ENCODE results near the gene MARK2.

Gene MARK2

GRCh38 chr11:63929616-63930015 is 90.7 kb downstream of the MARK2 start:
- DNase-seq (ENCODE audit: low spot score) = no peak

GRCh38 chr11:63931045-63931444 is 92.1 kb downstream of the MARK2 start:
- no peak for DNase-seq (ENCODE audit: low spot score)

DNA sequence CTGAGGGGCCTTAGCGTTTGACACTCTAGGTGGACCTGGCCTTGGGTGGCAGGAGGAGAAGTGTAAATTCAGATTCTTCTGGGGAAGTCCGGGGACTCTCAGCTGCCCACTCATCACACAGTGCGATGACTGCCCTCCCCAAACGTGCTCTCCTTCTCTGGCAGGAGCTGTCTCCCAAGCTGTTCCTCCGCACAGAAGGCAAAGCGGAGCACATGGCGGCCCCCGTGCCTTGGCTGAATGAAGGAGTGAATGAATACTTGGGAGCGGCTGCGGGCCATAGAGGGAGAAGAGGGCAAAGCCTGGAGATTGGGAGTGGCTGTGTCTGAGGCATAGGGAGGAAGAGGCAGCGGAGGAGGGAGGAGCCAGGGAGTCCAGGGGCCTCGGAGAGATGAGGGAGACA is 93.0 kb downstream of the MARK2 start:
- no peak for DNase-seq (ENCODE audit: low spot score)

GRCh38 chr11:63933459-63933858 is 94.5 kb downstream of the MARK2 start:
- DNase-seq (ENCODE audit: low spot score) = peak; percentile 52

DNA sequence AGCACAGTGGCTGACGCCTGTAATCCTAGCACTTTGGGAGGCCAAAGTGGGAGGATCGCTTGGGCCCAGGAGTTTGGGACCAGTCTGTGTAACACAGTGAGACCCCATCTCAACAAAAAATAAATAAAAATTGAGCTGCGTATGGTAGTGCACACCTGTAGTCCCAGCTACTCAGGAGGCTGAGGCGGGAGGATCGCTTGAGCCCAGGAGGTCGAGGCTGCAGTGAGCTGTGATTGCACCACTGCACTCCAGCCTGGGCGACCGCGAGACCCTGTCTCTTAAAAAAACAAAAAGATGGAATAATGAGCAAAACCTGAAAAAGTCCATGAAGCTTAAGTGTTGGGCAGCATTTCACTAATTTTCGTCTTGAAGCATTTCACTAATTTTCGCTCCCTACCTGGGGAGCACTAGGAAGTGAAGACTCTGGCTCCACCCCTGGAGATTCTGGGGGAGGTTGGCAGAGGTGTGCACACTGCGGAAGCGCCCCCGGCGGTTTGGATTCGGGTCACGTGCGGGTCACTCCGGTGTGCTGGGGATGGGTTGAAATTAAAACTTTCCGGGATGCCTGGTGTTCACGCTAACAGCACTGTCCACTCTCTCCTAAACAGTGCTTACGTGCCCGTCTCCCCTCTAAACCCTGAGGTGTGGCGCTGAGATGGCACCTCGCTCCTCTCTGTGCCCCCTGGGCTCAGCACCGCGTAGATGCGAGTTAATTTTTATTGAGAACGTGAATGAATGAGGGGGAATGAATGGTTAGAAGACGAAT is 99.0 kb downstream of the MARK2 start:
- DNase-seq (ENCODE audit: low spot score) = no peak

DNA sequence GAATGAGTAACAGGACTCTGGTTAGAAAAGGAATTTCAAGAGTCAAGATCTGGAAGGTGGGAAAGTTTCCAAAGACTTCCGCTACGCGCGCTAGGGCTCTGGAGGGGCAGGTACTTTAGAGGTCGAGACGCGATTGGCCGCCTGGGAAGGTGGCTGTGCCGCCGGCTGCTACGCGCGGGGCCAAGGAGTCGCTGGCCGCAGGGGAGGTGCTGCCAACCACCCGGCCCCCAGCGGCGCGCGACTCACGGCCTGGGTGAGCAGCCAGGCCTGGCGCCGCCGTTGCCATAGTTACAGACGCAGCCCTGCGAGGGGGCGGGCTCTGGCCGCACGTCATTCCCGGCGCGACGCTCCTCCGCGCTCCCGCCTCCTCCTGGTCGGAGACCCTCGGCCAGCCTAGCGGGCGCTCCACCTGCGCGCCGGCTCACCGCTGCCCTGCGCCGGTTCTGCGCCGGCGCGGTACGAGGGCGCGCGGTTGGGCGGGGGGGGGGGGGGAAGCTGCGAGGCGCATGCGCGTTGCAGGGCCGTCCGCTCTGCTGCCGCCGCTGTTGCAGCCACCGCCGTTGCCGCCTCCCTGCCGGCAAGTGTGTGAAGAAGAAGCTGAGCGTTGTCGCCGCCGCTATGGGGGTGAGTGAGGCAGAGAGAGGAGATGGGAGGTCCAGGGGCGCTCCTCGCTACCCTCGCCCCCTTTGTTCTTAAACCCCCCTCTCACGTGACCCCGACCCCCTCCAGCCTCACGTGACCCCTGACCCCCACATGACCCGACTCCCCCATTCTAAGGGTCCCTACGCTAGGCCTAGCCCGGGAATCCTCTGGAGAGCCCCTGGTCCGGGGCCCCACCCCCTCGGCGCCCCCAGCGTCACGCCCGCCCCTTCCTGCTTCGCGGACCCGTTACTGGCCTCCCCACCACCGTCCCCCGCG is 99.8 kb downstream of the MARK2 start, which contains the start of gene NAA40:
NAA40 (plus strand) TSS at position 524 of the 918 bp plus-strand sequence; CDS start at position 619, 95 bp downstream.
- DNase-seq (ENCODE audit: low spot score) = peak; percentile 99

DNA sequence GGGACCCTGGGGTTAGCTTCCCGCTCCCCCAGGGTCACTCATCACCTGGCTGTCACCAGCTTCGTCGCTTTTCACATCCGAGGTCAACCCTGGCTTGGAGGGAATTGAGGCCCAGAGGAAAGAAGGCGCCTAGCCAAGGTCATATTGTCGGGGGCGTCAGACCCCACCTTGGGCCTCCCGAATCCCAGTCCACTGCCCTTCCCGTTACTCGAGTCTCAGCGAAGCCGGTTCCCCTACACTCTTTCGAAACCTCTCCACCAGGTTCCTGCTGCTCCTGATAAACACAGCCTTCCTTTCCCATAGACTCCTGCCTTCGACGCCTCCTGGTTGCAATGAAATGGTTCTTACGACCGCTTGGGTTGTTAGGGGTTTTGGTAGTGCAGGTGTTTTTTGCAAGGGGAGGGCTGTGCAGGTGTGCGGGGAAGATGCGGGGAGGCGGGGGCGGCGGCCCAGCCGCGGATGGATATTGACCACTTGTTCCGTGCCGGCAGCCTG is 100.5 kb downstream of the MARK2 start:
- DNase-seq (ENCODE audit: low spot score) = no peak

DNA sequence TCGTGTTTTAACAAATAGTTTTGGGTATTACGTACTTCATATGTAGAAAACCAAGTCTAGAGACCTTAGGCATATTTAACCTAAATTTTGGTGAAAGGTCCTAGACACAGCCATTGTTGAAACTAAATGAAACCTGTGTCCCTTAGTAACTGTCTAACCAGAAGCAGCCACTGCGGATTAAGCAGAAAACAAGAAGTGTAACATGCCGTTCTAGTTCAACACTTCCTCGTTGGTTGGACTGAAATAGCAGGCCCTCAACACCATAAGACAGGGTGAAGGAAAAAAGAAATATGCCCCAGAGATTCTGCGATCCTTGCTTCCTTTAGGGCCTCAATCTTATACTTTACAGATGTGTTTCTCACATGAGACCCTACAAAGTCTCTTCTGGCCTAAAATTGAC is 101.9 kb downstream of the MARK2 start:
- DNase-seq (ENCODE audit: low spot score) = no peak

DNA sequence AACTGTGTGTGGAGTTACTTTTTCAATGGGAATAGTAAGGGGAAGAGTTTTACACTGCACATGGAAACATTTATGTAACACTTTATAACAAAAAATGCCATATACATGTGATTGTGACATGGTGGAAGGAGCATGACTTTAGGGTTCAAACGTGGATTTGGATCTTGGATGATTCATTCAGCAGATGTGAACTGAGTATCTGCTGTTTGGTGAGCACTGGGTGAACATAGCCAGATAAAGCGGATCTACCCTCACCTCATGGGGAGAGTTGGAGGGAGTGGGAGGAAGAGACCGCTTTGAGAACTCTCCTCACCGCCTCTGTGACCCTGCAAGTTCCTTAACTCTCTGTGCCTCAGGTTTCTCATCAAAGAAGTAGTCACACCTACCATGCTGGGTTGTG is 103.0 kb downstream of the MARK2 start:
- DNase-seq (ENCODE audit: low spot score) = no peak

DNA sequence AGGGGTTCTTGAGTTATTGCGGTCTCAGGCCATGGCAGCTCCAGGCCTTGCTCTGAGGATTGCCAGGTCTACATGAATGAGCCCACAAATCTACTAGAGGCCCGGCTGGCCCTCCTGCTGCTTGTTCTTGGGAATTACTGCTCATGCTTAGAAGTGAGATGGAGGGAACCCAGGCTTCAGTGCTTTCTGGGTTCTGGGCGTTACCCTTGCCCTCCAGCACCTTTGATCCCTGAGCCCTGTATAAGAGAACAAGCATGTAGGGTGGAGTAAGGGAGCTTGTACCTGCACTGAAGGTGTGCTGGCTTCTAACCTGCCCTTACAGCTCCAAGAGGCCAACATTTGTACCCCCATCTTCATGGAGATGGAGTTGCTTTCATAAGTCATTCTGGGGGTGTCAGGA is 103.9 kb downstream of the MARK2 start:
- no peak for DNase-seq (ENCODE audit: low spot score)

- peak; percentile 57 for DNase-seq (ENCODE audit: low spot score)
These were observed 106.1 kb downstream of the MARK2 start for GRCh38 chr11:63944987-63945386.

DNA sequence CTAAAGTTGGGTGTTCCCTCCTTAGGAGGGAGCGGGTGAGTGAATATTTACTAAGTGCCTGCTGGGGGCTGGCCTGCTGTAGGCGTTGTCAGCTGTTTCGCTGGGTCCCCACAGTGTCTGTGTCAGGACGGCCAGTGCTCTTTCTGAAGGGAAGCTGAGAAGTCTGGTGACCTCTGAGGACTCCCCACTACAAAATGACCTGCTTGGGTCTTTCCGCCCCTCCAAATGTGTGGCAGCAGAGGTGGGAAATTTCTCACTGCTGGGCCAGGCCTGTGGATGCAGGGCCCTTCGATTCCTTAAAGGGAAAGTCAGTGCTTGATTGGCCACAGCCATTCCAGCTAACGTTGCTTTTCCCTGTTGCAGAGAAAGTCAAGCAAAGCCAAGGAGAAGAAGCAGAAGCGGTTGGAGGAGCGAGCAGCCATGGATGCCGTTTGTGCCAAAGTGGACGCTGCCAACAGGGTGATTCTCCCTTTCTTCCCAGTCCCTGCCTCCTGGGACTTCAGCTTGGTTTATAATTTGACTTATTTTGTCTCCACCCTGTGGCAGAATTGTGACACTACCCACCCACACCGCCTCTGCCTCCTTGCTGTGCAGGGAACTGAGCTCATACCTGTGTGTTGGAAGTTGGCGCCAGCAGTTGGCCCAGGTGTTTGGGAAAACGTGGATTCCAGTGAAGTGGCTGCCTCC is 106.7 kb downstream of the MARK2 start:
- DNase-seq (ENCODE audit: low spot score) = peak; percentile 91

DNA sequence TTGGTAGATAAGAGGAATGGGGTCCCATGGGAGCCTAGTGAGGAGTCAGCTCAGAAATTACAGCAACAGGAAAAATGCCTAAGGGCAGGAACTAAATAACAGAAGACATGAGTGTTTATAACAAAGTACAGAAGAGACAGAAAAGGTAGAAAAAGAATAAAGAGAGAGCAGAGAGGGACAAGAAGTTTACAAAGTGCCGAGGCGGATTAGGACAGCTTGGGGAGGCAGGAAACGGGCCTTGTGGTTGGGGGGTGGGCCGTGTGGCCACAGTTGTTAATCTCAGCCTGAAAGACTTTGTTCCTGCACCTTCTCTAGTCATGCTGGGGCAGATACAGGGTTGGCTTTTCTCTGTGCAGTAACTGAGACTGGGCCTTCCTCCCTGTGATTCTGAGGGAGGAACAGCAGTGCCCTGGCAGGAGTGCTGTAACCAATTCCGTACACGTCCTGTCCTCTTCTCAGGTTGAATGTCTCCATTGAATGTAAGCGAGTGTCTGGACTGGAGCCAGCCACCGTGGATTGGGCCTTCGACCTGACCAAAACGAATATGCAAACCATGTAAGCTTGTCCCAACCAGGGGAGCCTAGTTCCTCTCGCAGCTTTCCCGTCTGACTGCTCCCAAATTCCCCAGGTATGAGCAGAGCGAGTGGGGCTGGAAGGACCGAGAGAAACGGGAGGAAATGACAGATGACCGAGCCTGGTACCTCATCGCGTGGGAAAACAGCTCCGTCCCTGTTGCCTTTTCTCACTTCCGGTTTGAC is 113.0 kb downstream of the MARK2 start:
- DNase-seq (ENCODE audit: low spot score) = no peak

DNA sequence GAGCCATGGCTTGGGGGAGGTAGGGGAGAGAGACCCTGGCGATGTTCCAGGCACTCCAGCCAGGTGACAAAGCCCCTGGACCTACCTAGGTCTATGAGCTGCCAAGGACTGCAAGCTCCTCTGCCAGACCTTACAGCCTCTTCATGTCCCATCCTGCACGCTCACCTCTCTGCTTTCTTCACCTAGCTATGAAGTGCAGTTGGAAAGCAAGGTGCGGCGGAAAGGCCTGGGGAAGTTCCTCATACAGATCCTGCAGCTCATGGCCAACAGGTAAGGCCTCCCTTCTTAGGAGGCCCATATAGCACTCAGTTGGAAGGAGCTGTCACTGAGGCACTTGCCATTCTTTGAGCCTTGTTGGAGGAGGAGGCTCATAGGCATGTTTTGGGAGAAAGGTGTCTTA is 113.7 kb downstream of the MARK2 start:
- DNase-seq (ENCODE audit: low spot score) = no peak

DNA sequence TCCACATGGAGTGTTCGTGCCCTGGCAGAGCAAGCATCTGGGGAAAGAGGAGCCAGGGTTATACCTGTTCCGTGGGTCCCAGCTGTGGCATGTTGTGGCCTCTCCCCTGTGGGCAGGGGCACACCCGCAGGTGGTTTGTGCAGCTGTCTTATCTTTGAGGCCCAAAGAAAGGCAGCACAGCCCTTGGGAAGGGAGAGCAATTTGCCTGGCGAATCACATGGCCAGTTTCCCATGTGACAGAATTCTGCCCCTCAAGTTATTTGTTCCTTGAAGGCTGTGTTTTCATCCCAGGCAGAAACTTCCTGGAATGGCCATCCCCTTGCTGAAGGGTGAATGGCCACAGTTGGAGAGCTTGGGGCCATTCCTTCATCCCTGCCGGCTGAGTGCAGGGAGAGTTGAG is 119.1 kb downstream of the MARK2 start:
- no peak for DNase-seq (ENCODE audit: low spot score)

Measured in AG08395 (cell line).